ENCODE results near the gene NRG3. TPM values are rescaled to one million over a fixed set of nuclear protein-coding genes. Genes with fewer than 3 reads are reported as not detected.

Gene NRG3
- total RNA-seq, 4 donors from 2014 or later: 0.32 to 1.4 TPM; not detected in 2

GRCh38 chr10:81981724-81982123 is 106.7 kb downstream of the NRG3 start:
- no peaks in the 10 kb centered on the region for H3K9me3 ChIP-seq
- in situ Hi-C loops (cut with MboI; ENCODE audit: low pct_ligation_motif_present in 1 of 4, low pct_unique_long_range_greater_than_20kb in 1 of 4, low sequenced_read_pairs in 3 of 4) (no loop called here), intact Hi-C loops (cut with DNase I; ENCODE audit: low total_unique reads) (no loop called here)
- H3K4me3 ChIP-seq: no peak overlapping the region
- TF ChIP-seq CTCF (IDR thresholded peaks at IDR 0.05) (no peak), POLR2A (IDR thresholded peaks at IDR 0.05) (no peak), POLR2AphosphoS5 (IDR thresholded peaks at IDR 0.05) (no peak), EP300 (IDR thresholded peaks at IDR 0.05; ENCODE audit: low read depth) (no peak)
- no peaks in the 10 kb centered on the region for H3K36me3 ChIP-seq
- no peak for DNase-seq
- 83 to 100% methylated on average over 1 of the region's 1 CpG for WGBS, 2 donors (ENCODE audit: low coverage in 1 of 2)
- no peak overlapping the region for H3K27ac ChIP-seq
- H3K27me3 ChIP-seq: no peaks in the 10 kb centered on the region
- no peaks in the 10 kb centered on the region for H3K4me1 ChIP-seq

GRCh38 chr10:81984428-81984827 is 109.4 kb downstream of the NRG3 start:
- Histone ChIP-seq H3K27me3 (no peaks in the 10 kb centered on the region), H3K4me1 (no peaks in the 10 kb centered on the region), H3K4me3 (no peak overlapping the region), H3K27ac (no peak overlapping the region), H3K9me3 (no peaks in the 10 kb centered on the region), H3K36me3 (no peaks in the 10 kb centered on the region)
- intact Hi-C loops (cut with DNase I; ENCODE audit: low total_unique reads): no loop called here
- TF ChIP-seq CTCF (IDR thresholded peaks at IDR 0.05) (no peak), POLR2A (IDR thresholded peaks at IDR 0.05) (no peak), POLR2AphosphoS5 (IDR thresholded peaks at IDR 0.05) (no peak), EP300 (IDR thresholded peaks at IDR 0.05; ENCODE audit: low read depth) (no peak)
- no peak for DNase-seq
- in situ Hi-C loops (cut with MboI; ENCODE audit: low pct_ligation_motif_present in 1 of 4, low pct_unique_long_range_greater_than_20kb in 1 of 4, low sequenced_read_pairs in 3 of 4): no loop called here
- 67 to 71% methylated on average over 3 of the region's 3 CpGs for WGBS, 2 donors (ENCODE audit: low coverage in 1 of 2)

GRCh38 chr10:81995254-81995653 is 120.3 kb downstream of the NRG3 start:
- WGBS, 2 donors (ENCODE audit: low coverage in 1 of 2): 54 to 61% methylated on average over 3 of the region's 3 CpGs
- Histone ChIP-seq H3K27me3 (no peaks in the 10 kb centered on the region), H3K4me3 (no peak overlapping the region), H3K9me3 (no peaks in the 10 kb centered on the region), H3K27ac (no peak overlapping the region), H3K36me3 (no peaks in the 10 kb centered on the region), H3K4me1 (no peaks in the 10 kb centered on the region)
- no peak for TF ChIP-seq CTCF (IDR thresholded peaks at IDR 0.05)
- TF ChIP-seq EP300 (IDR thresholded peaks at IDR 0.05; ENCODE audit: low read depth): no peak
- no peak for DNase-seq
- intact Hi-C loops (cut with DNase I; ENCODE audit: low total_unique reads): no loop called here
- in situ Hi-C loops (cut with MboI; ENCODE audit: low pct_ligation_motif_present in 1 of 4, low pct_unique_long_range_greater_than_20kb in 1 of 4, low sequenced_read_pairs in 3 of 4): no loop called here

DNA sequence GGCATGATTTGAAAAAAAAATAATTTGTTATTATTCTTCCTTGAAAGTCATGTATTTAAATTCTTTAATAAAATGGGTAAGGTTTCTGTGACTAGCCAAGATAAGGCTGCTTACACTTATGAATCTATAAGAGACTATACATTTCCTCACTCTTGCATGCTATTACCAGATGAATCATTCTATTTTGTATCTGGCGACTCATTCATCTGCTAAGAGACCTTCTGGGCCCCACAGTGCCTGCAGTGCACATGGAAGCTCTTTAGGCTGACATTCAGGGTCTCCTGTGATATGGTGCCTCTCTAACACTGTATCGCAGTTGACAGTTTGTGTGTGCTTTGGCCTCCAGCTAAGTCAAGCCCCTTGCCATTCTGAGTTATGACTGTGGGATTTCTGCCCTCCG is 121.9 kb downstream of the NRG3 start:
- H3K4me3 ChIP-seq: no peak overlapping the region
- in situ Hi-C loops (cut with MboI; ENCODE audit: low pct_ligation_motif_present in 1 of 4, low pct_unique_long_range_greater_than_20kb in 1 of 4, low sequenced_read_pairs in 3 of 4): no loop called here
- DNase-seq: no peak
- H3K27ac ChIP-seq: no peak overlapping the region
- H3K27me3 ChIP-seq: no peaks in the 10 kb centered on the region
- no peaks in the 10 kb centered on the region for H3K4me1 ChIP-seq
- WGBS, 2 donors (ENCODE audit: low coverage in 1 of 2): 70 to 76% methylated on average over 2 to 3 of the region's 3 CpGs
- H3K36me3 ChIP-seq: no peaks in the 10 kb centered on the region
- no peaks in the 10 kb centered on the region for H3K9me3 ChIP-seq
- intact Hi-C loops (cut with DNase I; ENCODE audit: low total_unique reads): no loop called here
- no peak for TF ChIP-seq EP300 (IDR thresholded peaks at IDR 0.05; ENCODE audit: low read depth)
- no peak for TF ChIP-seq POLR2AphosphoS5 (IDR thresholded peaks at IDR 0.05)
- TF ChIP-seq POLR2A (IDR thresholded peaks at IDR 0.05): no peak
- no peak for TF ChIP-seq CTCF (IDR thresholded peaks at IDR 0.05)

Measured in transverse colon (tissue), 4 donors.